Peyer's patch (tissue), 4 donors: ENCODE results near the gene TOP3B. TPM values are rescaled to one million over a fixed set of nuclear protein-coding genes. Genes with fewer than 3 reads are reported as not detected.

Experiments used
- DNase-seq, 3 donors: peaks; one replicate each; pipeline ENCODE4 v3.0.0-alpha.2; 2017 to 2019
- H3K27ac ChIP-seq, 4 donors: fragments of 200-600 bp; sonication (generic); one replicate each; pipeline ENCODE4 v1.5.1; 2016 to 2019
- H3K27me3 ChIP-seq, 2 donors: fragments of 200-600 bp; sonication (generic); one replicate each; pipeline ENCODE4 v1.5.1; 2019
- H3K36me3 ChIP-seq, 3 donors: fragments of 200-600 bp; sonication (generic); one replicate each; pipeline ENCODE4 v1.5.1; 2016 to 2019
- H3K4me1 ChIP-seq, 4 donors: fragments of 200-600 bp; sonication (generic); one replicate each; pipeline ENCODE4 v1.5.1; 2016 to 2019
- H3K4me3 ChIP-seq, 4 donors: fragments of 200-600 bp; sonication (generic); 1 replicate in 3 of 4; 2 replicates in 1 of 4; pipeline ENCODE4 v1.5.1; 2016 to 2019; ENCODE audit warnings: mild to moderate bottlenecking in 1 of 4
- H3K9me3 ChIP-seq, 4 donors: fragments of 200-600 bp; sonication (generic); one replicate each; pipeline ENCODE4 v1.5.1; 2016 to 2019; ENCODE audit warnings: mild to moderate bottlenecking in 1 of 4
- POLR2A ChIP-seq, 2 donors: fragments of 450-650 bp; IDR thresholded peaks; one replicate each; pipeline ENCODE4 v1.5.1; 2017; ENCODE audit warnings: antibody characterized with exemption in 2 of 2, mild to moderate bottlenecking in 2 of 2, moderate library complexity in 2 of 2
- total RNA-seq, 4 donors: library from RNA; depleted of rRNA; stranded (reverse); fragments of >200 nt; gene quantifications; one replicate each; pipeline ENCODE4 v1.1.0, GENCODE V29; 2016
- TF ChIP-seq, protein P1 (sequence below), 6 experiments: fragments of 450-650 bp in 4 of 6; fragments of 200-600 bp in 2 of 6; sonication (generic) in 1 of 6; IDR thresholded peaks; one replicate each; pipeline ENCODE4 v1.5.1; 2017 to 2019; ENCODE audit warnings: antibody characterized with exemption in 6 of 6, mild to moderate bottlenecking in 3 of 6, moderate library complexity in 1 of 6

TOP3B gene
- total RNA-seq, 4 donors from 2014 or later, result 53.6 to 91.6 (median 80.2) TPM

DNA sequence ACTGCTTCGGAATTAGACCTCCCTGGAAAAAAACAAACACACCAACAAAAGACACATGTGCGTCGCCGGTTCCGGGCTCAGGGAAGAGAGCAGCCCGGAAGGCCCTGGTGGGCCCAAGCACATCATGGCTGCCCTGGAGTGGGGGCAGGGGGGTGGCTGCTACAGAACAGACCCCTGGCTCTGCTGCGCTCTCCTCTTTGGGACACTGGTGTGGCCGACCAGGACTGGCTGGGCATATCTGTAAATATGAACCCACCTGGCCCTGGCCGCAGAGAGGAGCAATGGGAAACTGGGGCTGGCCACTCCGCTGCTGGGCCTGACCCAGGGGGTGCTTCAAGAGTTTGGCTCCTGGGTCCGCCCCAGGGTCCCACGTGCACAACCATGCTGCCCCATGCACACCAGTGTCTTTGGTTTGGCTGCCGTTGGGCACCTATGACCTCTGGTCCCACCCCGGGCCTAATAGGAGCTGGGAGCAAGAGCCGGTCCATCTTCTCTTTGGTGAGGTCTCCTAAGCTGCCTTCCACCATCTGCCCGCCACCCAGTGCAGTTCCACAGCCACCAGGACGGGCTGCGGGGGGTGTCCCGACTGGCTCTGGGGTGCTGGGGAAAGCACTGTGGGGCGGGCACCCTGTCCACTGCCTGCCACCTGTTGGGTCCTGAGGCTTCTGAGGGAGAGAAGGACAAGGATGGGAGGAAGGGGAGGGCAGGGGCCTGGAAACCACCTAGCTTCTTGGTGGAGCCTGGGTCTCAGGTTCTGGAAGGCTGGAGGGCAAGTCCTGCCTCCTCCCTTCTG, 60.0 kb downstream of the TOP3B start:
- TF ChIP-seq, protein P1, sequence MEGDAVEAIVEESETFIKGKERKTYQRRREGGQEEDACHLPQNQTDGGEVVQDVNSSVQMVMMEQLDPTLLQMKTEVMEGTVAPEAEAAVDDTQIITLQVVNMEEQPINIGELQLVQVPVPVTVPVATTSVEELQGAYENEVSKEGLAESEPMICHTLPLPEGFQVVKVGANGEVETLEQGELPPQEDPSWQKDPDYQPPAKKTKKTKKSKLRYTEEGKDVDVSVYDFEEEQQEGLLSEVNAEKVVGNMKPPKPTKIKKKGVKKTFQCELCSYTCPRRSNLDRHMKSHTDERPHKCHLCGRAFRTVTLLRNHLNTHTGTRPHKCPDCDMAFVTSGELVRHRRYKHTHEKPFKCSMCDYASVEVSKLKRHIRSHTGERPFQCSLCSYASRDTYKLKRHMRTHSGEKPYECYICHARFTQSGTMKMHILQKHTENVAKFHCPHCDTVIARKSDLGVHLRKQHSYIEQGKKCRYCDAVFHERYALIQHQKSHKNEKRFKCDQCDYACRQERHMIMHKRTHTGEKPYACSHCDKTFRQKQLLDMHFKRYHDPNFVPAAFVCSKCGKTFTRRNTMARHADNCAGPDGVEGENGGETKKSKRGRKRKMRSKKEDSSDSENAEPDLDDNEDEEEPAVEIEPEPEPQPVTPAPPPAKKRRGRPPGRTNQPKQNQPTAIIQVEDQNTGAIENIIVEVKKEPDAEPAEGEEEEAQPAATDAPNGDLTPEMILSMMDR (IDR thresholded peaks at IDR 0.05), result no peak
- Histone ChIP-seq H3K27ac (no peak overlapping the region), H3K9me3 (no peaks in the 10 kb centered on the region), H3K27me3 (no peaks in the 10 kb centered on the region), H3K36me3 (peaks cover 0 to 21% (median 0%) of the 10 kb centered on the region in 3 donors), H3K4me3 (no peak overlapping the region), H3K4me1 (no peaks in the 10 kb centered on the region)
- no peak for DNase-seq

DNA sequence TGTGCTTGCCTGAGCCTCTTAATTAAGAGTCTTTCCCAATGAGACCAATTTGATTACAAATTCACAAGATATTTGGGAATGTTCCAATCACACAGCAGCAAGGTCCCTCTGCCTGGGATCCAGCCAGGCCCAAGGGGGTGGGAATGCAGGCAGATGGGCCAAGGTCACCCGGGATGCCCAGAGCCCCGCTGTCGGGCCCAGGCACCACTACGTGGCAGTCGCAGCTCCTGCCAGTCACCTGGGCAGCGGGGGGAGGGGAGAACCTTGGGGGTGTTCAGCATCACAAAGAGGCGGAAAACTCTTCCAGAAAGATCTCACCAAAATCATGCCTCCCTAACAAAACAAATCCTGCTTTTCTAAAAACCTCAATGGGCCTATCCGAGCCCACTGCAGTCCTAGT, 60.9 kb downstream of the TOP3B start:
- Histone ChIP-seq H3K36me3 (peaks cover 0 to 21% (median 0%) of the 10 kb centered on the region in 3 donors), H3K27ac (no peak overlapping the region), H3K4me3 (no peak overlapping the region), H3K4me1 (peaks cover 0 to 6% (median 0%) of the 10 kb centered on the region in 4 donors), H3K27me3 (no peaks in the 10 kb centered on the region), H3K9me3 (no peaks in the 10 kb centered on the region)
- TF ChIP-seq POLR2A (IDR thresholded peaks at IDR 0.05), result no peak
- TF ChIP-seq, protein P1 (IDR thresholded peaks at IDR 0.05), result no peak
- no peak for DNase-seq

DNA sequence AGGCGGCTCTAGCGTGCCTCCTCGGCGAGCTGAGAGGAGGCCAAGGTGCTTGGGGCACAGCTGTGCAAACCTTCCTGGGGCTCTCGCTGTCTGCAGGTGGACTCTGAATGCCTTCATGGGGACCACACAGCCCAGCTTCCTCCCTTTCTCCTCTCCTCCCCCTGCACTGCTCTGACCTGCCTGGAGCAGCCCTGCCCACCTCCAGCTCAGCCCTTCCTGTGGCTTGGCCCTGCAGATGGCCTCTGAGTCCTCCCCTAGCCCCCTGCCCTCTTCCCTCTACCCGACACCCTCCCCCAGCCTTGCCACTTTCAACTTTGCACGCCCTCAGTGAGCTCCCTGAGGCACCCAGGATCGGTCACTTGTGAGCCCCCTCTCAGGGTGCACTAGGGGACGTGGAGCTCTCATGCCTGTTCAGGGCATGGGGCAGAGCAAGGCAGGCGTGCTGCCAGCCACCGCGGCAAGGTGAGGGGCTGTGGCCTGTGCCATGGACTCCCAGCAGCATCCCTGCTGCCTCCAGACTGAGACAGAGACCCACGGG, 61.3 kb downstream of the TOP3B start:
- Histone ChIP-seq H3K27ac (no peak overlapping the region), H3K4me1 (peaks cover 0 to 6% (median 0%) of the 10 kb centered on the region in 4 donors), H3K36me3 (peaks cover 0 to 21% (median 0%) of the 10 kb centered on the region in 3 donors), H3K4me3 (no peak overlapping the region), H3K27me3 (no peaks in the 10 kb centered on the region), H3K9me3 (no peaks in the 10 kb centered on the region)
- no peak for DNase-seq
- TF ChIP-seq, protein P1 (IDR thresholded peaks at IDR 0.05), result no peak

DNA sequence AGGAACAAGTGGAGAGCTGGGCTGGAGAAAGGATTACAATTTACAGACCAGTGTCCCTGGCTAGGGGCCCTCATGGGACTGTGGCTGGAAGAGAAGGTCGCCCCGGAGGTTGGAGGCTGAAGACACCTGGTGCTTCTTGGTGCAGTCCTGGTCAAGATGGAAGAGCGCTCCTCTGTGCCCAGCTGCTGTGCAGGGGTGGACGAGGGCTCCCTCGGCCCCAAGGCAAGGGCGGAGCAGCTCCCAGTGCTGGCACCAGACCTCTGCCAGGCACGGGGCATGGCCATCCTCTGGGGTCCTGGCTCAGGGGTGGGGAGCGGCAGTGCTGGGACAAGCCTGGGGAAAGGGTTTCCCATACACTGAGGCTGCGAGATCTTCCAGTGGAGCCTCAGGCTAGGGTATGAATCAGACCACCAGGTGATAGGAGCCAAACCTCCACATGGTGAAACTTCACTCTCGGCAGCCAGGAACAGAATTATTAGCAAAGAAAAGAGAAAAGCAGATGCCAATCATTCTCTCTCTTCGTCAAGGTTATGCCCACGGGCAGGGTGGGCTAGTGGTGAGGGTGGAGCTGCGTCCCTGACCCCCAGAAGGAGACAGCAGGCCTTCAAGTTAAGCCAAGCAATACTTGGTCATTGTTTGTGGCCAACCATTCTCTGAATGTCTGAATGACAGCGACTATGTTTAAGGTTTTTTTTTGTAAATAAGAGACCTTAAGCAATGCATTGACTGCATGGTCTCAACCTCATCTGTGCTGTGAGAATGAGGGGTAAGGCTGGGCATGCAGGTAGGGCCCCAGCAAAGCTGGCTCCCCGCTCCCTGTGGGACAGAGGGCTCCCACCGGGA, 62.0 kb downstream of the TOP3B start:
- no peak overlapping the region for H3K4me3 ChIP-seq
- H3K27ac ChIP-seq, result no peak overlapping the region
- no peak for DNase-seq
- no peaks in the 10 kb centered on the region for H3K27me3 ChIP-seq
- H3K9me3 ChIP-seq, result no peaks in the 10 kb centered on the region
- TF ChIP-seq, protein P1 (IDR thresholded peaks at IDR 0.05), result no peak
- TF ChIP-seq POLR2A (IDR thresholded peaks at IDR 0.05), result no peak
- H3K4me1 ChIP-seq, result peaks cover 0 to 6% (median 0%) of the 10 kb centered on the region in 4 donors
- H3K36me3 ChIP-seq, result peaks cover 0 to 21% (median 0%) of the 10 kb centered on the region in 3 donors

DNA sequence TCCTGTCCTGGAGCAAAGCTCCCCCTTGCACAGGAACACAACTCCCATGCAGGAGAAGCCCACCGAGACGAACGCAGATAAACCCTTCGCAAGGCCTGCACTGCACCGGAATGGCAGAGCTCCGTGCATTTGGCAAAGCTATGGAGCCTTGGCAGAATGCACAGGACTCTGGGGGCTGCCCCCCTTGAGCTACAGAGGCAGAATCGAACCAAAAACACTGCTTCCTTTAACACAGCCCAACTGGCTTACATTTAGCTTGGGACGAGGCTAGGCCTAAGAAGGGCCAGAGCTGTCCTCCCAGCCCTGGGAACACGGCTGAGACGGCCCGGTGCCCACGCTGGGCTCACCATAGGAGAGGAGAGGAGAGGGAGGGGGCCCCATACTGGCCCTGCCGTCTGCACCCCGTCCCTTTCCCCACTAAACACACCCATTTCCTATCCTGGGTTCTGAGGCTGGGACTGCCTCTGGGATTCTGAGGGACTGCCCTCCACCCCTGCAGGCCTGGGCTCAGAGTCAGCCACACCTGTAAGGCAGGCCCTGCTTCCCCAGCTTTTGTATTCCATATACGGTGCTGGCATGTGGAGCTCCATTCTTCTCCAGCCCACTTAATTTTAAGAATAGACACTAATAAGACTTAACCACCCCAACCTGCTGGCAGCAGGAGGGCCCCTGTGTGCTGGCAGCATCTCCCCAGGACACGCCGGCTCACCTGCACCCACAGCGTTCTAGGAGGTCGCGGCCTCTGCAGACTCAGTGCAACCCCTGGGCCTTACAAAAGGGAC, 62.9 kb downstream of the TOP3B start:
- Histone ChIP-seq H3K4me1 (peaks cover 0 to 6% (median 0%) of the 10 kb centered on the region in 4 donors), H3K9me3 (no peaks in the 10 kb centered on the region), H3K27ac (no peak overlapping the region), H3K4me3 (no peak overlapping the region), H3K36me3 (peaks cover 0 to 16% (median 0%) of the 10 kb centered on the region in 3 donors), H3K27me3 (no peaks in the 10 kb centered on the region)
- DNase-seq, result no peak
- TF ChIP-seq, protein P1 (IDR thresholded peaks at IDR 0.05), result no peak
- TF ChIP-seq POLR2A (IDR thresholded peaks at IDR 0.05), result no peak
